Measurements from ENCODE around the gene GLRA2. TPM values are rescaled to one million over a fixed set of nuclear protein-coding genes. Genes with fewer than 3 reads are reported as not detected.
"Not testable (repeated sequence)": the region's sequence is repeated elsewhere in the genome, so short reads cannot be mapped to it uniquely, and the experiment has no call there.

GLRA2 gene
- total RNA-seq, 1 donor from 2014 or later: not detected

DNA sequence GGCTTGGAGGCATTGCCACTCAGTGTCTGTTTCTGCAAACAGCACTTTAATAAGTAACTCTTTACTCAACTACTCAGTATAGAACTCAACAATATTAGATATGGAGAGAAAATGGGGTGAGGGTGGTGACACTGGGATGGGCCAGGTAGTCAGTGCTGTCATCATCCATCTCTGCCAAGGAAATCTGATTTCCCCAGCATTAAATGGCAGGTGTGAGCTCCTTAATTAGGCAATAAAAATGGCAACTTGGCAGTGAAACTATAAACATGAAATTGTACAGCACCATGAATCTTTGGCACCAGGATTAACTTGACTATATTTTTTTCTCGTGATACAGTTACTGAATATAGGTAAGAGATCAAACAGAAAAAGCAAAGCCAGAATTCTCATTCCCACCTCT lies 146.2 kb downstream of the GLRA2 start:
- no peak for DNase-seq (ENCODE audit: extremely low spot score in 2 of 2)
- H3K27me3 ChIP-seq: no peaks in the 10 kb centered on the region
- no peak overlapping the region for H3K27ac ChIP-seq
- intact Hi-C loops (cut with DNase I): no loop called here
- no peaks in the 10 kb centered on the region for H3K9me3 ChIP-seq
- H3K36me3 ChIP-seq: no peaks in the 10 kb centered on the region
- TF ChIP-seq POLR2AphosphoS5 (IDR thresholded peaks at IDR 0.05; ENCODE audit: insufficient read depth in 1 of 2, low read depth in 1 of 2): no peak
- TF ChIP-seq, protein P1, sequence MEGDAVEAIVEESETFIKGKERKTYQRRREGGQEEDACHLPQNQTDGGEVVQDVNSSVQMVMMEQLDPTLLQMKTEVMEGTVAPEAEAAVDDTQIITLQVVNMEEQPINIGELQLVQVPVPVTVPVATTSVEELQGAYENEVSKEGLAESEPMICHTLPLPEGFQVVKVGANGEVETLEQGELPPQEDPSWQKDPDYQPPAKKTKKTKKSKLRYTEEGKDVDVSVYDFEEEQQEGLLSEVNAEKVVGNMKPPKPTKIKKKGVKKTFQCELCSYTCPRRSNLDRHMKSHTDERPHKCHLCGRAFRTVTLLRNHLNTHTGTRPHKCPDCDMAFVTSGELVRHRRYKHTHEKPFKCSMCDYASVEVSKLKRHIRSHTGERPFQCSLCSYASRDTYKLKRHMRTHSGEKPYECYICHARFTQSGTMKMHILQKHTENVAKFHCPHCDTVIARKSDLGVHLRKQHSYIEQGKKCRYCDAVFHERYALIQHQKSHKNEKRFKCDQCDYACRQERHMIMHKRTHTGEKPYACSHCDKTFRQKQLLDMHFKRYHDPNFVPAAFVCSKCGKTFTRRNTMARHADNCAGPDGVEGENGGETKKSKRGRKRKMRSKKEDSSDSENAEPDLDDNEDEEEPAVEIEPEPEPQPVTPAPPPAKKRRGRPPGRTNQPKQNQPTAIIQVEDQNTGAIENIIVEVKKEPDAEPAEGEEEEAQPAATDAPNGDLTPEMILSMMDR (IDR thresholded peaks at IDR 0.05): no peak
- no peak for TF ChIP-seq POLR2A (IDR thresholded peaks at IDR 0.05)
- H3K4me1 ChIP-seq: no peaks in the 10 kb centered on the region
- no peak overlapping the region for H3K4me3 ChIP-seq

DNA sequence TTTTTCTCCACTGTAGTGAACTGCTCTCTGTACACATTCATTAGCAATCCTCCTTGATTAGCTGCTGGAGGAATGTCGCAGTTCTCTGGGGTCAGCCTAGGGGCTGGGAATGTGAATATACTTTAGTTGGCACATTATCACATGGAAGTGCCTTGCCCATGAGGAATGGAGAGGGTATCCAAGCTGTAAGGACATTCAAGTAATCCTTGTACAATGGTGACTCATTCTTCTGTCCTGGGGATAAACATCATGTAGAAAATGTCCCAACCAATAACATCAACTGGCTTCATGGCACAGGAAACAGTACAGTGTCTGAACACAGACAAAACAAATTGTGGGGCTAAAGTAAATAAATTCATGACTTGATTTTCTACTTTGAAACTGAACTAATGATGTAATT lies 147.1 kb downstream of the GLRA2 start:
- no peaks in the 10 kb centered on the region for H3K27me3 ChIP-seq
- H3K4me1 ChIP-seq: no peaks in the 10 kb centered on the region
- no peaks in the 10 kb centered on the region for H3K9me3 ChIP-seq
- H3K4me3 ChIP-seq: no peak overlapping the region
- H3K27ac ChIP-seq: no peak overlapping the region
- TF ChIP-seq POLR2A (IDR thresholded peaks at IDR 0.05) (no peak), POLR2AphosphoS5 (IDR thresholded peaks at IDR 0.05; ENCODE audit: insufficient read depth in 1 of 2, low read depth in 1 of 2) (no peak)
- TF ChIP-seq, protein P1 (IDR thresholded peaks at IDR 0.05): no peak
- no peaks in the 10 kb centered on the region for H3K36me3 ChIP-seq
- DNase-seq (ENCODE audit: extremely low spot score in 2 of 2): no peak
- intact Hi-C loops (cut with DNase I): no loop called here

DNA sequence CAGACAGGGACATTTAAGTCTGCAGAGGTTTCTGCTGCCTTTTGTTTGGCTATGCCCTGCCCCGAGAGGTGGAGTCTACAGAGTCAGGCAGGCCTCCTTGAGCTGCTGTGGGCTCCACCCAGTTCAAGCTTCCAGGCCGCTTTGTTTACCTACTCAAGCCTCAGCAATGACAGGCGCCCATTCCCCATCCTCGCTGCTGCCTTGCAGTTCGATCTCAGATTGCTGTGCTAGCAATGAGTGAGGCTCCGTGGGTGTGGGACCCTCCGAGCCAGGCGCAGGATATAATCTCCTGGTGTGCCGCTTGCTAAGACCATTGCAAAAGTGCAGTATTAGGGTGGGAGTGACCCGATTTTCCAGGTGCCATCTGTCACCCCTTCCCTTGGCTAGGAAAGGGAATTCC lies 159.0 kb downstream of the GLRA2 start:
- DNase-seq (ENCODE audit: extremely low spot score in 2 of 2); H3K27ac ChIP-seq; H3K27me3 ChIP-seq; H3K4me1 ChIP-seq; H3K4me3 ChIP-seq; H3K36me3 ChIP-seq; intact Hi-C loops (cut with DNase I); H3K9me3 ChIP-seq: not testable (repeated sequence)

DNA sequence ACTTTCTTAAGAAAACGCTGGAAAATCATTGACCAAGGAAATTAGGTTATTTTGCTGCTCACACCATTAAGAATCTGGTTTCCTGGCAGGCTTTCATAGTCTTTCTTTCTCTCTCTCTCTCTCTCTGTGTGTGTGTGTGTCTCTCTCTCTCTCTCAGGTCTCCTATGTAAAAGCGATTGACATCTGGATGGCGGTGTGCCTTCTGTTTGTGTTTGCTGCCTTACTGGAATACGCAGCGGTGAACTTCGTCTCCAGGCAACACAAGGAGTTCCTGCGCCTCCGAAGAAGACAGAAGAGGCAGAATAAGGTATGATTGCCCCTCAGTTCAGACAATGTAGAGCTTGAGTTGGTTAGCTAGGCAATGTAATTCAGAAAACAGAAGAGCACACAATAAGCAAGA lies 161.2 kb downstream of the GLRA2 start:
- H3K9me3 ChIP-seq: no peaks in the 10 kb centered on the region
- no peaks in the 10 kb centered on the region for H3K36me3 ChIP-seq
- no peaks in the 10 kb centered on the region for H3K27me3 ChIP-seq
- no peaks in the 10 kb centered on the region for H3K4me1 ChIP-seq
- DNase-seq (ENCODE audit: extremely low spot score in 2 of 2): no peak
- no peak overlapping the region for H3K27ac ChIP-seq
- TF ChIP-seq, protein P1 (IDR thresholded peaks at IDR 0.05): no peak
- no peak for TF ChIP-seq POLR2A (IDR thresholded peaks at IDR 0.05)
- no peak for TF ChIP-seq POLR2AphosphoS5 (IDR thresholded peaks at IDR 0.05; ENCODE audit: insufficient read depth in 1 of 2, low read depth in 1 of 2)
- no peak overlapping the region for H3K4me3 ChIP-seq
- intact Hi-C loops (cut with DNase I): no loop called here

DNA sequence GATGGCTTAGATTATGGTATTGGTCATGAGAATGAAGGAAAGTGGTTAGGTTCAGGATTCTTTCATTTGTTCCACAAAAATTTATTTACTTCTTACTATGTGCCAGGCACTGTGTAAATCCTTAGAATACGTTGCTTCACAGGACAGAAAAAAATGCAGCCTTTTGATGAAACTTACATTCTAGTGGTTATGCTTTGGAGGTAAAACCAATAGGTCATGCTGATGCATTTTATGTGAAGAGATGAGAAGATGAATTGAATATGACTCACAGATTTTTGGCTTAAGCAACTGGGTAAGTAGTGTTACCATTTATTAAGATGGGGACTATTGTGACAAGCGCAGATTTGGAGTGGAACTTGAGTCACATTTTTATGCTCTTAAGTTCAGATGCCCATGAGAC lies 165.3 kb downstream of the GLRA2 start:
- no peak for DNase-seq (ENCODE audit: extremely low spot score in 2 of 2)
- H3K4me3 ChIP-seq: no peak overlapping the region
- intact Hi-C loops (cut with DNase I): no loop called here
- no peaks in the 10 kb centered on the region for H3K4me1 ChIP-seq
- no peak overlapping the region for H3K27ac ChIP-seq
- H3K27me3 ChIP-seq: no peaks in the 10 kb centered on the region
- no peaks in the 10 kb centered on the region for H3K9me3 ChIP-seq
- H3K36me3 ChIP-seq: no peaks in the 10 kb centered on the region
- no peak for TF ChIP-seq POLR2AphosphoS5 (IDR thresholded peaks at IDR 0.05; ENCODE audit: insufficient read depth in 1 of 2, low read depth in 1 of 2)
- TF ChIP-seq, protein P1 (IDR thresholded peaks at IDR 0.05): no peak
- TF ChIP-seq POLR2A (IDR thresholded peaks at IDR 0.05): no peak

DNA sequence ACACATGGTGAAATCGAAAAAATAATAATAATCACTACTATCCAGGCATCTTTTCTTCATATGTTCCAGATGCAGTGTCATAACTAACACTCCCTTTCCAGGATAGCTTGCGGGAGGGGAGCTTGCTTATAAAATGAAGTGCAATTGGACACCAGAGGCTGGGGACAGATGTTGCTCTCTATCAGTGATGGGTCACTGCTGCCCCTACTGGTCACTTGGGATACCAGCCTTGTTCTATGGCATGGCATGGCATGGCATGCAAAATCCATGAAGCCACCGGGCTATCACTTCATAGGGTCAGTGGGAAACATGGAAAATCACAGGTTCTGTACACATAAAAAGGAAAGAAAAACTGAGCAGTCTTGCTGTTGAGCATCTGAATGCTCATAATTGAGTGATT lies 168.1 kb downstream of the GLRA2 start:
- H3K27me3 ChIP-seq: no peaks in the 10 kb centered on the region
- H3K4me1 ChIP-seq: no peaks in the 10 kb centered on the region
- H3K27ac ChIP-seq: no peak overlapping the region
- no peaks in the 10 kb centered on the region for H3K9me3 ChIP-seq
- no peak overlapping the region for H3K4me3 ChIP-seq
- no peaks in the 10 kb centered on the region for H3K36me3 ChIP-seq
- no peak for DNase-seq (ENCODE audit: extremely low spot score in 2 of 2)
- intact Hi-C loops (cut with DNase I): no loop called here
- TF ChIP-seq, protein P1 (IDR thresholded peaks at IDR 0.05): peak in 1 of 3 experiments; percentile 12
- TF ChIP-seq POLR2AphosphoS5 (IDR thresholded peaks at IDR 0.05; ENCODE audit: insufficient read depth in 1 of 2, low read depth in 1 of 2) (no peak), POLR2A (IDR thresholded peaks at IDR 0.05) (no peak)

All from vagina (tissue), 2 donors.